ENCODE measurements around the gene NLRP1.

The NLRP1 gene

GRCh38 chr17:5557485-5557884, 26.8 kb downstream of the NLRP1 start:
- no peak for DNase-seq (ENCODE audit: low read depth in 3 of 3)

- no peak for DNase-seq (ENCODE audit: low read depth in 3 of 3)
Observed at GRCh38 chr17:5555254-5555653, 29.1 kb downstream of the NLRP1 start.

GRCh38 chr17:5553479-5553878, 30.8 kb downstream of the NLRP1 start:
- DNase-seq (ENCODE audit: low read depth in 3 of 3): no peak

- no peak for DNase-seq (ENCODE audit: low read depth in 3 of 3)
Observed at GRCh38 chr17:5552841-5553240, 31.5 kb downstream of the NLRP1 start.

- DNase-seq (ENCODE audit: low read depth in 3 of 3): no peak
Observed at GRCh38 chr17:5545051-5545987, 39.0 kb downstream of the NLRP1 start.

GRCh38 chr17:5544115-5544514, 40.2 kb downstream of the NLRP1 start:
- DNase-seq (ENCODE audit: low read depth in 3 of 3): no peak

GRCh38 chr17:5541610-5542202, 42.6 kb downstream of the NLRP1 start:
- DNase-seq (ENCODE audit: low read depth in 3 of 3): no peak

- DNase-seq (ENCODE audit: low read depth in 3 of 3): no peak
Observed at GRCh38 chr17:5540321-5540720, 44.0 kb downstream of the NLRP1 start.

GRCh38 chr17:5539286-5539685, 45.0 kb downstream of the NLRP1 start:
- no peak for DNase-seq (ENCODE audit: low read depth in 3 of 3)

- DNase-seq (ENCODE audit: low read depth in 3 of 3): no peak
Observed at GRCh38 chr17:5536866-5537650, 47.3 kb downstream of the NLRP1 start.

- DNase-seq (ENCODE audit: low read depth in 3 of 3): no peak
Observed at GRCh38 chr17:5535436-5535835, 48.9 kb downstream of the NLRP1 start.

GRCh38 chr17:5533486-5534315, 50.6 kb downstream of the NLRP1 start:
- DNase-seq (ENCODE audit: low read depth in 3 of 3): no peak

- no peak for DNase-seq (ENCODE audit: low read depth in 3 of 3)
Observed at GRCh38 chr17:5532581-5532980, 51.7 kb downstream of the NLRP1 start.

- DNase-seq (ENCODE audit: low read depth in 3 of 3): no peak
Observed at GRCh38 chr17:5531085-5531418, 53.3 kb downstream of the NLRP1 start.

GRCh38 chr17:5530265-5531084, 53.8 kb downstream of the NLRP1 start:
- DNase-seq (ENCODE audit: low read depth in 3 of 3): no peak

- DNase-seq (ENCODE audit: low read depth in 3 of 3): no peak
Observed at GRCh38 chr17:5527601-5528250, 56.6 kb downstream of the NLRP1 start.

GRCh38 chr17:5526821-5527598, 57.3 kb downstream of the NLRP1 start:
- DNase-seq (ENCODE audit: low read depth in 3 of 3): peak; percentile 48 to 77 (median 52)

- no peak for DNase-seq (ENCODE audit: low read depth in 3 of 3)
Observed at GRCh38 chr17:5523249-5523648, 61.1 kb downstream of the NLRP1 start.

GRCh38 chr17:5522476-5522875, 61.8 kb downstream of the NLRP1 start:
- DNase-seq (ENCODE audit: low read depth in 3 of 3): no peak
